CD14-positive monocyte (primary cell): Measurements from ENCODE around the gene AAGAB. TPM values are rescaled to one million over a fixed set of nuclear protein-coding genes. Genes with fewer than 3 reads are reported as not detected.

ENCODE experiments used
- DNase-seq, 3 donors: peaks; one replicate each; pipeline ENCODE4 v3.0.0-alpha.2; 2011 to 2022
- H2AFZ ChIP-seq: 2 replicates; pipeline ENCODE4 v1.6.0; 2012; ENCODE audit warnings: mild to moderate bottlenecking, low read depth, low read length, inconsistent platforms; ENCODE audit not compliant: insufficient read depth, poor library complexity, severe bottlenecking
- H3K27ac ChIP-seq, 2 donors: 1 replicate in 1 of 2; 2 replicates in 1 of 2; pipeline ENCODE4 v1.5.1; 2012 to 2013; ENCODE audit warnings: low read length in 2 of 2, control low read depth in 1 of 2, inconsistent platforms in 1 of 2, low read depth in 1 of 2, mild to moderate bottlenecking in 1 of 2
- H3K27me3 ChIP-seq, 2 donors: one replicate each; pipeline versions ENCODE4 v1.6.0 to v1.6.1; 2011 to 2013; ENCODE audit warnings: low read length in 2 of 2; ENCODE audit not compliant: control insufficient read depth in 2 of 2, insufficient read depth in 2 of 2
- H3K36me3 ChIP-seq, 2 donors: replicated peaks in 1 of 2; 1 replicate in 1 of 2; 2 replicates in 1 of 2; pipeline versions ENCODE4 v1.5.1 to v1.6.1; 2012 to 2013; ENCODE audit warnings: low read length in 2 of 2, control low read depth in 1 of 2, inconsistent platforms in 1 of 2, mild to moderate bottlenecking in 1 of 2; ENCODE audit not compliant: insufficient read depth in 2 of 2, control insufficient read depth in 1 of 2
- H3K4me1 ChIP-seq, 2 donors: 1 replicate in 1 of 2; 2 replicates in 1 of 2; pipeline versions ENCODE4 v1.5.1 to v1.6.1; 2012 to 2013; ENCODE audit warnings: low read length in 2 of 2, control low read depth in 1 of 2, inconsistent platforms in 1 of 2, mild to moderate bottlenecking in 1 of 2, moderate library complexity in 1 of 2; ENCODE audit not compliant: insufficient read depth in 2 of 2, control insufficient read depth in 1 of 2
- H3K4me2 ChIP-seq: replicated peaks from 2 replicates; pipeline ENCODE3; 2012; ENCODE audit warnings: low read length, moderate library complexity, mild to moderate bottlenecking; ENCODE audit not compliant: poor library complexity, severe bottlenecking; ENCODE audit errors: extremely low read depth
- H3K4me3 ChIP-seq, 3 experiments: fragments of 200-600 bp in 1 of 3; sonication (generic) in 1 of 3; replicated peaks in 1 of 3; 1 replicate in 2 of 3; 2 replicates in 1 of 3; pipeline ENCODE4 v1.5.1; 2011 to 2013; ENCODE audit warnings: low read length in 3 of 3, mild to moderate bottlenecking in 3 of 3, control low read depth in 2 of 3, low read depth in 2 of 3, inconsistent platforms in 1 of 3, moderate library complexity in 1 of 3
- H3K79me2 ChIP-seq: 2 replicates; pipeline ENCODE4 v1.6.0; 2012; ENCODE audit warnings: mild to moderate bottlenecking, control low read depth, inconsistent platforms, low read length, moderate library complexity; ENCODE audit not compliant: insufficient read depth
- H3K9ac ChIP-seq: 2 replicates; pipeline ENCODE4 v1.6.0; 2017; ENCODE audit warnings: low read length, mild to moderate bottlenecking; ENCODE audit not compliant: insufficient read depth, poor library complexity, severe bottlenecking
- H3K9me3 ChIP-seq, 2 donors: replicated peaks in 1 of 2; 1 replicate in 1 of 2; 2 replicates in 1 of 2; pipeline versions ENCODE4 v1.5.1 to v1.6.1; 2012 to 2013; ENCODE audit warnings: low read length in 2 of 2, control low read depth in 1 of 2; ENCODE audit not compliant: control insufficient read depth in 1 of 2, insufficient read depth in 1 of 2
- H4K20me1 ChIP-seq: 2 replicates; pipeline ENCODE4 v1.6.0; 2012; ENCODE audit warnings: mild to moderate bottlenecking, low read length, control low read depth, moderate library complexity; ENCODE audit not compliant: insufficient read depth
- H3K27ac Mint-ChIP-seq, 7 donors: one replicate each; pipeline ENCODE4 v1.8.0; 2020; ENCODE audit warnings: mild to moderate bottlenecking in 7 of 7, mixed read lengths in 7 of 7, moderate library complexity in 6 of 7, inconsistent platforms in 2 of 7
- H3K27me3 Mint-ChIP-seq, 3 donors: one replicate each; pipeline ENCODE4 v1.8.0; 2021 to 2022; ENCODE audit warnings: low read depth in 3 of 3, mild to moderate bottlenecking in 3 of 3, mixed read lengths in 3 of 3, moderate library complexity in 3 of 3, inconsistent platforms in 1 of 3
- H3K36me3 Mint-ChIP-seq, 2 donors: one replicate each; pipeline ENCODE4 v1.8.0; 2020; ENCODE audit warnings: mixed read lengths in 2 of 2, inconsistent platforms in 1 of 2, mild to moderate bottlenecking in 1 of 2
- H3K4me1 Mint-ChIP-seq: one replicate; pipeline ENCODE4 v1.8.0; 2020; ENCODE audit warnings: mild to moderate bottlenecking, mixed read lengths
- H3K4me3 Mint-ChIP-seq, 2 donors: one replicate each; pipeline ENCODE4 v1.8.0; 2020; ENCODE audit warnings: mild to moderate bottlenecking in 2 of 2, mixed read lengths in 2 of 2, moderate library complexity in 1 of 2
- H3K9me3 Mint-ChIP-seq, 7 donors: one replicate each; pipeline ENCODE4 v1.8.0; 2020 to 2022; ENCODE audit warnings: mixed read lengths in 7 of 7, mild to moderate bottlenecking in 6 of 7, moderate library complexity in 6 of 7, inconsistent platforms in 2 of 7
- WGBS: methylation state at CpG from one replicate; pipeline ENCODE4 v1.1.5; 2013; ENCODE audit warnings: missing lambda C conversion rate; ENCODE audit not compliant: insufficient coverage; 5-methylcytosine and 5-hydroxymethylcytosine counted together
- intact Hi-C, 2 donors: fragments of 100-400 bp; cut with micrococcal nuclease; formaldehyde crosslinking; loops; one replicate each; pipeline versions ENCODE4 v1.15.0 to v1.15.1; 2023
- polyA plus RNA-seq, 3 donors: library from polyadenylated mRNA; depleted of rRNA in 1 of 3; unstranded in 2 of 3; stranded (reverse) in 1 of 3; fragments of 300-500 nt in 2 of 3; fragments of >200 nt in 1 of 3; fragmentation: Illumina TruSeq in 2 of 3; gene quantifications; 1 replicate in 2 of 3; 2 replicates in 1 of 3; pipeline ENCODE4 v1.2.3, GENCODE V29; 2012 to 2021
- TF ChIP-seq, protein P1 (sequence below): fragments of 200-600 bp; IDR thresholded peaks from one replicate; pipeline ENCODE4 v1.8.0; 2022; ENCODE audit warnings: antibody characterized with exemption, mild to moderate bottlenecking

The AAGAB gene
- polyA plus RNA-seq, 3 donors, result 11.2 to 40.4 (median 30.1) TPM

GRCh38 chr15:67196672-67197363 is 57.6 kb downstream of the AAGAB start:
- Histone ChIP-seq H3K36me3 (peaks cover 32 to 47% of the 10 kb centered on the region in 2 donors), H3K79me2 (no peaks in the 10 kb centered on the region), H3K4me3 (no peak overlapping the region), H3K27ac (no peak overlapping the region), H4K20me1 (no peaks in the 10 kb centered on the region), H3K4me2 (no peak overlapping the region), H3K9me3 (no peaks in the 10 kb centered on the region), H2AFZ (no peak overlapping the region), H3K4me1 (peaks cover 10 to 19% of the 10 kb centered on the region in 2 donors), H3K27me3 (no peaks in the 10 kb centered on the region), H3K9ac (no peak overlapping the region)
- 95% methylated on average over 7 of the region's 8 CpGs for WGBS
- H3K27me3 Mint-ChIP-seq, result peaks cover 0 to 3% (median 0%) of the 10 kb centered on the region in 3 donors
- H3K27ac Mint-ChIP-seq, result peak overlapping the region in 2 of 7 donors; percentile 13 to 80
- peaks cover 22% of the 10 kb centered on the region for H3K4me1 Mint-ChIP-seq
- no peak overlapping the region for H3K4me3 Mint-ChIP-seq
- TF ChIP-seq, protein P1, sequence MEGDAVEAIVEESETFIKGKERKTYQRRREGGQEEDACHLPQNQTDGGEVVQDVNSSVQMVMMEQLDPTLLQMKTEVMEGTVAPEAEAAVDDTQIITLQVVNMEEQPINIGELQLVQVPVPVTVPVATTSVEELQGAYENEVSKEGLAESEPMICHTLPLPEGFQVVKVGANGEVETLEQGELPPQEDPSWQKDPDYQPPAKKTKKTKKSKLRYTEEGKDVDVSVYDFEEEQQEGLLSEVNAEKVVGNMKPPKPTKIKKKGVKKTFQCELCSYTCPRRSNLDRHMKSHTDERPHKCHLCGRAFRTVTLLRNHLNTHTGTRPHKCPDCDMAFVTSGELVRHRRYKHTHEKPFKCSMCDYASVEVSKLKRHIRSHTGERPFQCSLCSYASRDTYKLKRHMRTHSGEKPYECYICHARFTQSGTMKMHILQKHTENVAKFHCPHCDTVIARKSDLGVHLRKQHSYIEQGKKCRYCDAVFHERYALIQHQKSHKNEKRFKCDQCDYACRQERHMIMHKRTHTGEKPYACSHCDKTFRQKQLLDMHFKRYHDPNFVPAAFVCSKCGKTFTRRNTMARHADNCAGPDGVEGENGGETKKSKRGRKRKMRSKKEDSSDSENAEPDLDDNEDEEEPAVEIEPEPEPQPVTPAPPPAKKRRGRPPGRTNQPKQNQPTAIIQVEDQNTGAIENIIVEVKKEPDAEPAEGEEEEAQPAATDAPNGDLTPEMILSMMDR, result no peak
- H3K36me3 Mint-ChIP-seq, result peaks cover 52 to 62% of the 10 kb centered on the region in 2 donors
- peak in 1 of 3 donors; percentile 8 for DNase-seq
- intact Hi-C loops, result no loop called here
- H3K9me3 Mint-ChIP-seq, result no peaks in the 10 kb centered on the region

GRCh38 chr15:67196222-67196621 is 58.2 kb downstream of the AAGAB start:
- TF ChIP-seq, protein P1, result no peak
- H4K20me1 ChIP-seq, result no peaks in the 10 kb centered on the region
- H3K4me3 ChIP-seq, result no peak overlapping the region
- no peak for DNase-seq
- no peaks in the 10 kb centered on the region for H3K27me3 ChIP-seq
- no peak overlapping the region for H3K27ac ChIP-seq
- H3K4me1 ChIP-seq, result peaks cover 7 to 15% of the 10 kb centered on the region in 2 donors
- no peaks in the 10 kb centered on the region for H3K9me3 ChIP-seq
- no peak overlapping the region for H3K4me2 ChIP-seq
- no peak overlapping the region for H2AFZ ChIP-seq
- Mint-ChIP-seq H3K36me3 (peaks cover 53 to 62% of the 10 kb centered on the region in 2 donors), H3K4me3 (no peak overlapping the region), H3K9me3 (no peaks in the 10 kb centered on the region), H3K27me3 (peaks cover 0 to 3% (median 0%) of the 10 kb centered on the region in 3 donors), H3K4me1 (peaks cover 20% of the 10 kb centered on the region), H3K27ac (no peak overlapping the region)
- H3K79me2 ChIP-seq, result no peaks in the 10 kb centered on the region
- intact Hi-C loops, result no loop called here
- peaks cover 30 to 47% of the 10 kb centered on the region in 2 donors for H3K36me3 ChIP-seq
- no peak overlapping the region for H3K9ac ChIP-seq
- WGBS, result 91% methylated on average over 4 of the region's 6 CpGs
